ENCODE results near the gene PRPF8.

DNA sequence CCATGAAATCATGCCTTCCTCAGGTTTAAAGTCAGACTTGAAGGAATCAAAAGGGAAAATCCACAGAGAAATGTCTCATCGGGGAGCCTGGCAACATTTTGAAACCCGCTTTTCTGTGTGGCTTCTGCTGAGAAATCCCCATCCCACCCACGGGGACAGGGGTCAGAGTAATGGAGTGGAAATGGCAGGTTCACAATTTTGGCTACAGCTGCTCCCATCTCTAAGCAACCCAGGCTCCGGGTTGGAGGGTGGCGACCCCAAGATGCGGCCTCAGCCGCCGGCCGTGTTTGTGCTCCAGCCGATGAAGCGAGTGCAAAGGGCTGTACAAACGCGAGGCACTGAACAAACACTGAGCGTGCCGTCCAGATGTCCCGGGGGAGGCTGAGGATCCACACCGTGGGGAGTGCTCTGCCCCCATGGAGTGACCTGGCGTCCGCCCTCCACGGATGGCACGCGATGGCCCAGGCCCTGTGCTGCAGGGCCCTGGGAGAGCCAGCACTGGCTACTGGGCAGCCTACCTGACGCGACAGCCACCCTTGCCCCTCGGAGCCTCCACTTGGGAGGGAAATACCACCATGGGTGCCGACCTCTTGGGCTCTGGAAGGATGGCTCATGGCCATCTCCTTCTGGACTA, 78.2 kb downstream of the PRPF8 start:
- TF ChIP-seq, protein P1, sequence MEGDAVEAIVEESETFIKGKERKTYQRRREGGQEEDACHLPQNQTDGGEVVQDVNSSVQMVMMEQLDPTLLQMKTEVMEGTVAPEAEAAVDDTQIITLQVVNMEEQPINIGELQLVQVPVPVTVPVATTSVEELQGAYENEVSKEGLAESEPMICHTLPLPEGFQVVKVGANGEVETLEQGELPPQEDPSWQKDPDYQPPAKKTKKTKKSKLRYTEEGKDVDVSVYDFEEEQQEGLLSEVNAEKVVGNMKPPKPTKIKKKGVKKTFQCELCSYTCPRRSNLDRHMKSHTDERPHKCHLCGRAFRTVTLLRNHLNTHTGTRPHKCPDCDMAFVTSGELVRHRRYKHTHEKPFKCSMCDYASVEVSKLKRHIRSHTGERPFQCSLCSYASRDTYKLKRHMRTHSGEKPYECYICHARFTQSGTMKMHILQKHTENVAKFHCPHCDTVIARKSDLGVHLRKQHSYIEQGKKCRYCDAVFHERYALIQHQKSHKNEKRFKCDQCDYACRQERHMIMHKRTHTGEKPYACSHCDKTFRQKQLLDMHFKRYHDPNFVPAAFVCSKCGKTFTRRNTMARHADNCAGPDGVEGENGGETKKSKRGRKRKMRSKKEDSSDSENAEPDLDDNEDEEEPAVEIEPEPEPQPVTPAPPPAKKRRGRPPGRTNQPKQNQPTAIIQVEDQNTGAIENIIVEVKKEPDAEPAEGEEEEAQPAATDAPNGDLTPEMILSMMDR (IDR thresholded peaks at IDR 0.05 in 4 of 5, conservative IDR thresholded peaks at IDR 0.05 in 1 of 5): no peak
- no peak for TF ChIP-seq POLR2A (IDR thresholded peaks at IDR 0.05)

All from gastrocnemius medialis (tissue), 4 donors.